OCI-LY3 (cell line): ENCODE results near the gene PIK3C2B.

Experiments used
- CTCF ChIP-seq: fragments of 200-600, 300-600 bp; sonication (generic); IDR thresholded peaks from 2 replicates; pipeline ENCODE4 v1.5.1; 2014; ENCODE audit warnings: antibody characterized with exemption, low read length, low read depth
- EZH2phosphoT487 ChIP-seq: fragments of 200-600 bp; shearing (Covaris generic); IDR thresholded peaks from 2 replicates; pipeline ENCODE4 v1.6.1; 2018; ENCODE audit warnings: antibody characterized with exemption, mixed run types, low read depth

- no peak for TF ChIP-seq CTCF
- no peak for TF ChIP-seq EZH2phosphoT487
Observed at GRCh38 chr1:204456826-204457442, 37.7 kb downstream of the PIK3C2B start.
